MG63 (cell line): ENCODE data around the gene SH3PXD2A. TPM values are rescaled to one million over a fixed set of nuclear protein-coding genes. Genes with fewer than 3 reads are reported as not detected.
A peak's percentile ranks its signal among the peaks of the same experiment; 100 is the strongest.

ENCODE experiments used
- DNase-seq: peaks from one replicate; pipeline ENCODE4 v3.0.0-alpha.2; 2020
- H3K27me3 ChIP-seq: fragments of 250-450 bp; sonication (Bioruptor Pico); 2 replicates; pipeline ENCODE4 v1.5.1; 2020; ENCODE audit warnings: mild to moderate bottlenecking, moderate library complexity
- H3K36me3 ChIP-seq: fragments of 250-450 bp; sonication (Bioruptor Pico); 2 replicates; pipeline ENCODE4 v1.5.1; 2020; ENCODE audit warnings: mild to moderate bottlenecking, moderate library complexity
- H3K4me3 ChIP-seq: fragments of 250-450 bp; sonication (Bioruptor Pico); 2 replicates; pipeline ENCODE4 v1.5.1; 2020; ENCODE audit warnings: mild to moderate bottlenecking, moderate library complexity
- H3K9me3 ChIP-seq: fragments of 250-450 bp; sonication (Bioruptor Pico); 2 replicates; pipeline ENCODE4 v1.5.1; 2020; ENCODE audit warnings: mild to moderate bottlenecking, moderate library complexity
- total RNA-seq: library from RNA; depleted of rRNA; stranded (reverse); fragments of >200 nt; shearing (Covaris generic); gene quantifications from 2 replicates; pipeline ENCODE4 v1.2.3, GENCODE V29; 2014; ENCODE audit warnings: low replicate concordance; rRNA removed

Gene SH3PXD2A
- total RNA-seq, result 19.2 and 21.1 TPM in 2 replicates

DNA sequence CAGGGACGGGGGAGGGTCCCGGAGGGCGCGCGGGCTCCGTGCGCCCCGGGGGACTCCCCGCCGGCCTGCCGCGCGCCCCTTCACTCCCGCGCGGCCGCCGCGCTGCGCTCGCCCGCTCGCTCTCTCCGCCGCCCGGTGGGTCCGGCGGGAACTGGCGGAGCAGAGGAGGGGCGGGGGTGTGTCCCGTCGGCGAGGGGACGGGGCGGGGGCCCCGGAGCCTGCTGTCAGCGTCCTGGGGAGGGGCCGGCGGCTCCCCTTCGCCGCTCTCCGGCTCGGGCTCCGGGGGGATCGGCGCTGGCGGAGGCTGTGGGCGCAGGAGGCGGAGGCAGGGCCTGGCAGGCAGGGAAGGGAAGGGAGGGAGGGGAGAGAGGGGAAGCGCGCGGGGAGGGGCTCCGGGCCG lies at the start of gene SH3PXD2A:
SH3PXD2A (minus strand) TSS at position 153 of the 400 bp plus-strand sequence. CDS start 310 bp downstream, outside the sequence.
- H3K36me3 ChIP-seq, result no peaks in the 10 kb centered on the region
- DNase-seq, result peak; percentile 46
- no peaks in the 10 kb centered on the region for H3K9me3 ChIP-seq
- H3K27me3 ChIP-seq, result 0 out of 2 replicates have a peak, but pooled peaks cover 2% of the 10 kb centered on the region
- H3K4me3 ChIP-seq, result peak within 1 kb of the TSS; percentile 52

- Histone ChIP-seq H3K4me3 (no peak overlapping the region), H3K27me3 (no peaks in the 10 kb centered on the region), H3K36me3 (no peaks in the 10 kb centered on the region; the same call in 1 of the 2 replicates), H3K9me3 (no peaks in the 10 kb centered on the region)
- DNase-seq, result no peak
These were observed 45.9 kb upstream of the SH3PXD2A start for GRCh38 chr10:103901299-103901698.

- Histone ChIP-seq H3K4me3 (no peak overlapping the region), H3K27me3 (no peaks in the 10 kb centered on the region), H3K36me3 (no peaks in the 10 kb centered on the region), H3K9me3 (no peaks in the 10 kb centered on the region)
- DNase-seq, result no peak
These were observed 43.9 kb upstream of the SH3PXD2A start for GRCh38 chr10:103899312-103899711.

DNA sequence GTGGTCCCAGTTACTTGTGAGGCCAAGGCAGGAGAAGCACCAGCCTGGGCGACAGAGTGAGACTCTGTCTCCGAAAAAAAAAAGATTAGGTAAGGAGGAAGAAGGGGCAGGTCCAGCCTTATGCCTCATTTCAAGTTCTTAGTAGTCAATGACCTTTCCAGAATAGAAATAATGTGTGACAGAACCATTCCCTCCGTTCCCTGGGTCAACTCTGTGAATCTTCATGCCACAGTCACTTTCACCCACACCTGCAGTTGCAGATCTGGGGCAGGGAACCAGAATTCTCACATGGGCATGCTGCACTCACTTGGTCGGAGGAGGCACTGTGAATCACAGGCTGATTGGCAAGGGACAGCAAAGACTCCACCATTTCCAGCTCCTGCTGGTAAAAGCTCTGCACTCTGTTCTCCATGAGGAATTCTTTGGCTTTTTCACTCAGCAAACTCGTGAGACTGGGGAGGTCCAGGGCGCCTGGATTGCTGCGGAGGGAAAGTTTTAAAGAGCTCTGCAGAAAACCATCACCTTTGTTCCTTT lies 41.9 kb upstream of the SH3PXD2A start:
- no peaks in the 10 kb centered on the region for H3K27me3 ChIP-seq
- no peaks in the 10 kb centered on the region for H3K9me3 ChIP-seq
- peak; percentile 52 for DNase-seq
- H3K36me3 ChIP-seq, result no peaks in the 10 kb centered on the region
- no peak overlapping the region for H3K4me3 ChIP-seq

GRCh38 chr10:103896225-103896624 lies 40.8 kb upstream of the SH3PXD2A start:
- Histone ChIP-seq H3K4me3 (no peak overlapping the region), H3K27me3 (no peaks in the 10 kb centered on the region), H3K36me3 (peaks cover 2% of the 10 kb centered on the region), H3K9me3 (no peaks in the 10 kb centered on the region)
- DNase-seq, result peak; percentile 70

DNA sequence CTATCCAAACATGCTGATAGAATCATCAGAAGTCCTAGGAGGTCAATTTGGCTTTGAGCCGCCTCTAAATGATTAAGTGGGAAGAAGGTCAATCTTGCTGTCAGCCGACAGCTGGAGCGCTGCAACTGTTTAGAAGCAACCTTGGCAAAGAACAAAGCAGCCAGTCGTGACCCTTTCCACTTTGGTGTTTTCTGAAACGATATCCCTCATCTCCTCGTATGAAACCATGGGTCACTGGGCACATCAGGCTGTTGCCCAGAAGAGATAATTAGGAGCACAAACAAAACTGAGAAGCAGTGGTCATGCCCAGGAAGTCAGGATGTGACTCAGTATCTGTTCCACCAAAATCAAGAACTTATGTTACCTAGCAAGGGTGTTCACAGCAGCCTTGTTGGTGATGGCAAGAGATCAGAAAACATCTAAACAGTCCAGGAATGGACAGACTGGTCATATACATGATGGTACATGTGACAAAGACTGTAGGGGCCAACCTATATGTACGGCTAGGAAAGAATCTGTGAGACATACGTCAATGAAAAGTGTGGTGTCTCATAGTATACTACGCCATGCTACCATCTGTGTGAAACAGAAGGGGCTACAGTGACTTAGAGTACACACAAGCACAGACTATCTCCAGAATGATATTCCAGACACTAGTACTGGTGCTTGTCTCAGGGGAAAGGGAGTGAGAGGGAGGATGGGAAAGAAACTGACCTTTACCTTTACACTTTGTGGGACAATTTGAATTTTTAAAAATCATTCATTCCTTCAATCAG lies 40.2 kb upstream of the SH3PXD2A start:
- DNase-seq, result peak; percentile 89
- Histone ChIP-seq H3K27me3 (no peaks in the 10 kb centered on the region), H3K9me3 (no peaks in the 10 kb centered on the region), H3K4me3 (no peak overlapping the region), H3K36me3 (peaks cover 2% of the 10 kb centered on the region)

DNA sequence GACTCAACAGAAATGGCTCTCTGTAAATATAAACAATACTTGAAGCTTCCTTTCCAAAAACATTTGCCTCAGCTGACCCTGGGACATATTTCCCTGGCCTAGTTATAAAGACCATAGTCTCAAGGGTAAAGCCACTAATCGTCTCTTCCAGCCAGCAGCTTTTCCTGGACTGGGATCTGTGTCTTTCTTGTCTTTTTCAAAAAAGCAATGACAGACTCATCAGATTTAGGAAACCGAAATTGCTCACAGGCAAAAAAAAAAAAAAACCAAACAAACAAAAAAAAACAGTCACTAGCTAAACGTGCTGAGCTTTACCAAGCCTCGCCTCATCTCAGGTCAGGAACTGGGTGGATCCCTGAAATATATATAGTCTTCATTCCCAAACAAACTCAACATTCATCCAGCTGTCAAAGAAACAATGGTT lies 39.1 kb upstream of the SH3PXD2A start:
- H3K36me3 ChIP-seq, result peaks cover 2% of the 10 kb centered on the region
- no peaks in the 10 kb centered on the region for H3K9me3 ChIP-seq
- H3K4me3 ChIP-seq, result no peak overlapping the region
- H3K27me3 ChIP-seq, result no peaks in the 10 kb centered on the region
- DNase-seq, result peak; percentile 42

- Histone ChIP-seq H3K27me3 (no peaks in the 10 kb centered on the region), H3K9me3 (no peaks in the 10 kb centered on the region), H3K36me3 (peaks cover 2% of the 10 kb centered on the region), H3K4me3 (no peak overlapping the region)
- DNase-seq, result no peak
These were observed 38.4 kb upstream of the SH3PXD2A start for GRCh38 chr10:103893817-103894216.

DNA sequence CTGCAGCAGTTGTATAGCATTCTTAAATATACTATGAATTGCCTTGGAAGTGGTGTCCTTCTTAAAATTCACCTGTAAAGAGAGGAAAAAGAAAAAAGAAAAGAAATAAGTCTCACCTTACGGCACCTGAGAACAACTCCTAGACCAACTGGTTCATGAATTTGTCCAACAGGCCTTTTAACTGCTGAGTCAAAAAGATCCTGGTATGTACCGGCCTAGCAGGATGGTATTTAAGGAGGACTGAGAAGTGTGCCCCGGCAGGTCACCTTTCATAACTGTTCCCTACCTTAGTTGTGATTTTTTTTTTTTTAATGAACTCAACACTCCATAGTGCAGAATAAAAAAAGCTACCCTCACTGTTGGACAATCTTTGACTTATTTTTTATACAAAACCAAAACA lies 36.8 kb upstream of the SH3PXD2A start:
- H3K4me3 ChIP-seq, result no peak overlapping the region
- no peak for DNase-seq
- H3K9me3 ChIP-seq, result no peaks in the 10 kb centered on the region
- H3K36me3 ChIP-seq, result peaks cover 2% of the 10 kb centered on the region
- no peaks in the 10 kb centered on the region for H3K27me3 ChIP-seq

DNA sequence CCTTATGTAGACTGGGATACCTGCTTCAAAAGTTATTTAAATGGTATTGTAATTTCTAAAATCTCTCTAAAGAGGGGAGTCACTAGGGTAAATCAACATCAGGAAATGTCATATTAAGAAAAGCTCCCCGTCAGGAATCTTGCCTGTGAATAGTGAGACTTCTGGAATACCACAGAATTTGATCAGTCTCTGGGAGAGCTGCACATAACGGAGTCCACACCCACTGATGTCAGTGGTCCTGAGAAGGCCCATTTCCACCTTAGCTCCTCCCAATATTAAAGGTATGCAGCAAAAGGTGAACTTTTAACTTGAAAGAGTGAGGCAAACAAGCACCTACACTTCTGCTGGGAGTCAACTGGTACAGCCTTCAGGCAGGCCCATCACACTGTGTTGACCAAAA lies 35.3 kb upstream of the SH3PXD2A start:
- H3K27me3 ChIP-seq, result no peaks in the 10 kb centered on the region
- no peak overlapping the region for H3K4me3 ChIP-seq
- H3K9me3 ChIP-seq, result no peaks in the 10 kb centered on the region
- no peak for DNase-seq
- peaks cover 2% of the 10 kb centered on the region for H3K36me3 ChIP-seq

GRCh38 chr10:103890194-103890658 lies 34.9 kb upstream of the SH3PXD2A start:
- Histone ChIP-seq H3K4me3 (no peak overlapping the region), H3K9me3 (no peaks in the 10 kb centered on the region), H3K36me3 (peaks cover 2% of the 10 kb centered on the region), H3K27me3 (no peaks in the 10 kb centered on the region)
- no peak for DNase-seq

GRCh38 chr10:103889121-103889720 lies 33.8 kb upstream of the SH3PXD2A start:
- H3K27me3 ChIP-seq, result no peaks in the 10 kb centered on the region
- H3K36me3 ChIP-seq, result peaks cover 2% of the 10 kb centered on the region
- no peak for DNase-seq

DNA sequence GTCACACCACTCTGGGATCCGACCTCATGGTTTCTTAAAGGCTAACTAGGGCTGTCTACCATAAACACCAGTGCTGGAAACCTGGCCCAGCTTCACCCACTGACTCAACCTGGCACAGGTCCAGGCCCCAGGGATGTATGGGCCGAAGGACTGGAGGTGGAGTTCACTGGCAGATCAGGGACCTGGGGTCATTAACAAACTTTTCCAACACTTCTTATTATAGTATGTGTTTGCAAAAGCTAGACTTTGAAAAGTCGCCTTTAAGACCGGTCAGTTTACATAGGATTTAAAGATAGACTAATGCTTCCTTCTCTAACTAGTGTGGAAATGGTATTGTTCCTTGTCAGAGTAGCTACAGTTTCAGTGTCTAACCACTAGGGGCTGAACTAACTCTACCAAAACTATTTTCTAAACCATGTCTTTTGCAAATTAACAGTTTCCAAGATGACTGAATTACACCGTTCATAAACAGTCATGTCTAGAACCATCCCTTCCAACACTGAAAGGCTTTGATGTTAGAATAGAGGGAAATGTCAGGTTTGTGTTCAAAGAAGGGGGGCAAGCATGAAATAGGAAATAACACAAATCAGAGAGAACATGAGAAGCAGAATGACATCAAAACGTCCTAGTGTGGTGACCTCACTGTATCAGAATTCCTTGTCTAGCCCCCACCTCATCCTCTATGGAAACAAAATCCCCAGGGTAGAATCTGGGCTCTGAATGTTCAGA lies 32.9 kb upstream of the SH3PXD2A start:
- H3K9me3 ChIP-seq, result no peaks in the 10 kb centered on the region
- DNase-seq, result peak; percentile 93
- peaks cover 2% of the 10 kb centered on the region for H3K36me3 ChIP-seq
- no peaks in the 10 kb centered on the region for H3K27me3 ChIP-seq
- H3K4me3 ChIP-seq, result peak overlapping the region; percentile 7; the same call in 1 of the 2 replicates

More at GRCh38 chr10:103889121-103889720, 33.8 kb upstream of the SH3PXD2A start:
- no peaks in the 10 kb centered on the region for H3K9me3 ChIP-seq
- H3K4me3 ChIP-seq, result no peak overlapping the region

GRCh38 chr10:103885617-103886016 lies 30.2 kb upstream of the SH3PXD2A start:
- Histone ChIP-seq H3K27me3 (no peaks in the 10 kb centered on the region), H3K4me3 (no peak overlapping the region), H3K36me3 (no peaks in the 10 kb centered on the region; the same call in none of the 2 replicates), H3K9me3 (no peaks in the 10 kb centered on the region)
- DNase-seq, result no peak

- H3K27me3 ChIP-seq, result no peaks in the 10 kb centered on the region
- H3K36me3 ChIP-seq, result no peaks in the 10 kb centered on the region; the same call in 1 of the 2 replicates
- no peaks in the 10 kb centered on the region for H3K9me3 ChIP-seq
- peak; percentile 10 for DNase-seq
- no peak overlapping the region for H3K4me3 ChIP-seq
These were observed 29.3 kb upstream of the SH3PXD2A start for GRCh38 chr10:103884681-103885139.

GRCh38 chr10:103882285-103883007 lies 27.1 kb upstream of the SH3PXD2A start:
- H3K27me3 ChIP-seq, result no peaks in the 10 kb centered on the region
- no peak for DNase-seq
- no peaks in the 10 kb centered on the region for H3K9me3 ChIP-seq
- H3K36me3 ChIP-seq, result no peaks in the 10 kb centered on the region; the same call in 1 of the 2 replicates
- H3K4me3 ChIP-seq, result no peak overlapping the region
